HG03521 (cell line): ENCODE measurements around the gene CHST6.
"Not testable (repeated sequence)": the region's sequence is repeated elsewhere in the genome, so short reads cannot be mapped to it uniquely, and the experiment has no call there.

Source experiments
- ATAC-seq: cut with Tn5 transposase; IDR thresholded peaks from one replicate; pipeline ENCODE4 v1.9.1; 2021; ENCODE audit warnings: mild to moderate bottlenecking, moderate library complexity; ENCODE audit not compliant: unreplicated experiment

The CHST6 gene

DNA sequence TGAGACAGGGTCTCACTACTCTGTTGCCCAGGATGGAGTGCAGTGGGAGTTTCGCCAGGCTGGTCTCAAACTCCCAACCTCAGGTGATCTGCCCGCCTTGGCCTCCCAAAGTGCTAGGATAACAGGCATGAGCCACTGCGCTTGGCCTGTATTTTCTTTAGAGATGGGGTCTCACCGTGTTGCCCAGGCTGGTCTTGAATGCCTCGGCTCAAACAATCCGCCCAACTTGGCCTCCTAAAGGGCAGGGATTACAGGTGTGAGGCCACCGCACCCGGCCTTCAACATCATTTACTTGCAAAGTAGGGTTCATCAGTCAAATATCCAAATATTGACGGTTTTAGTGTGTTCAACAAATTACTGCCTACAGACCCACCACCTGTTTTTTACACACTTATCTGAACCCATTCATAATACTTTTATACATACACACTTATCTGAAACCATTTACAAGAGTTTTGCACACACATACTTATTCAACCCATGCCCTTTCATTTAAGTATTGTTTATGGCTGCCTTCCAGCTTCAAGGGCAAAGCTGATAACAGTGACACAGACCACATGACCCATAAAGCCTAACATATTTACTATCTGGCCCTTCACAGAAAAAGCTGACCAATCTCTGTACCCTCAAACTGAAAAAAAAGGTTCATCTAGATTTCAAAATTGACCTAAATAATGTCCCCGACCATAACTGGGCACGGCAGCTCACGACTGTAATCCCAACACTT lies 42.6 kb downstream of the CHST6 start:
- no peak for ATAC-seq

DNA sequence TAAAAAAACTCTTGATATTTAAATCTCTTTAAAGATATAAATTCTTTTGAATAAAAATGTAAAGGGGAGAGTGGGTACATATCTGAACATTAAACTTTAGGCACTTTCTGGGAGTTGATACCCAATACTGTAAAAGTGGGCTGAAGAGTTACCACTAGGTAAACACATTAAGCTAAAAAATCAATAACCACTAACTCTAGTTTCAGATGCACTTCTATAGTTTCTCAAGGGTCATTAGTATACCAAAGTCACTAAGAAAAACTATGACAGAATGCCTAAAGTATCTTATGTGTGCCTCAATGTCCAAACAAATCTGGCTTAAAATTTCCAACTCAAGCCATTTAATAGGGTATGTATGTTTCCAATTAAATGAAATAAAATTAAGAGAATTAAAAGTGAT lies 48.8 kb downstream of the CHST6 start:
- ATAC-seq: no peak

DNA sequence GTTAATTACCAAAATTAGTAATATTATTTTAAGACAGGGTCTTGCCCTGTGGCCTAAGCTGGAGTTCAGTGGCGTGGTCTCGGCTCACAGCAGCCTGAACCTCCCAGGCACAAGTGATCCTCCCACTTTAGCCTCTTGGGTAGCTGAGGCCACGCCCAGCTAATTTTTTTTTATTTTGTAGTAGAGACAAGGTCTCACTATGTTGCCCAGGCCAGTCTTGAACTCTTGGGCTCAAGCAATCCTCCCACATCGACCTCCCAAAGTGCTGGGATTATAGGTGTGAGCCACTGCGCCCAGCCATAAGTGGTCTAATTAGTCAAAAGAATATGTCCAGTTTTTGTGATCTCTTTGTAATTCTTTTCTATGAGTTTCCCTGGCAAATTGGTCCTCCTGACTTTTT lies 49.9 kb downstream of the CHST6 start:
- ATAC-seq: no peak

DNA sequence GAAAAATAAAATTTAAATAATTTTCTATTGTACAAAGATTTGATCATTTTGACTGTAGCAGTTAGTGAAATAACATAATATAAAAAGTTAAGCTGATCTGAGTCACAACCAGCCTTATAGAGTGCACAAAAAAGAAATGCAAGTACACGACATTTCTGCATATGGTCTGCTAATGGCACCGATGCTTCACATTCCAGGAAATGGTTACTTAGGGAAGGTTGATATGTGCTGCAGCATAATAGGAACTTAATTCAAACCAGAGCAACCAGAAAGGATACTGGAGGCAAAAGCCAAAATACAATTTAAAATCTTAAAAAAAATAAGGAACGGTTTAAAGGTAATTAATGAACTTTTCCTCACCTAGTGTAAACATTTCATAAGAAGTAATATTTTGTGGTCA lies 51.9 kb downstream of the CHST6 start:
- no peak for ATAC-seq

DNA sequence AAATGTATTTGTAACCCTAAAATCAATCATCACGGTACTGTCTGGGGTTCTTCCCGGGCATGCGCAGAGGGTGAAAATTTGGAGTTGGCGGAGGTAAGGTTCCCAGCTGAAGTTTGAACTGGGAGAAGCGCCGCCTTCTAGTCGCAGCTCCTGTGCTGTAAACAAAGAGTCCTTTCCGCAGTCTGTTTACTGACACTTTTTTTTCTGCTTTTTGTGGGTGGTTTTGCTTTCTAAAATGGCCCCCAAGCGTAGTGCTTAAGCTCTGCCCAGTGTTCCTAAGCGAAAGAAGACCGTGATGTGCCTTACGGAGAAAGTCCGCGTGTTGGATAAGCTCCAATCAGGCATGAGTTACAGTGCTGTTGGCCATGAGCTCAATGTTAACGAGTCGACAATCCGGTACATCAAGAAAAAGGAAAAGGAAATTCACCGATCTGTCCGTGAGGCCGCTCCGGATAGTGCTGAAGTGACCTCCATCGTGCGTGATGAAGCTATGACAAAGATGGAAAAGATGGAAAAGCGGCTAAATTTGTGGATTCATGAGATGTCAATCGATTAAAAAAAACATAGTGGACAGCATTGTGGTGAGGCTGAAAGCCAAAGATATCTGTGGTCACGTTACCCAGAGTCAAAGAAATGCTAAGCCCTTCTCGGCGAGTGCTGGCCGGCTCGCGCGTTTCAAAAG lies 61.4 kb downstream of the CHST6 start:
- ATAC-seq: peak; percentile 59

DNA sequence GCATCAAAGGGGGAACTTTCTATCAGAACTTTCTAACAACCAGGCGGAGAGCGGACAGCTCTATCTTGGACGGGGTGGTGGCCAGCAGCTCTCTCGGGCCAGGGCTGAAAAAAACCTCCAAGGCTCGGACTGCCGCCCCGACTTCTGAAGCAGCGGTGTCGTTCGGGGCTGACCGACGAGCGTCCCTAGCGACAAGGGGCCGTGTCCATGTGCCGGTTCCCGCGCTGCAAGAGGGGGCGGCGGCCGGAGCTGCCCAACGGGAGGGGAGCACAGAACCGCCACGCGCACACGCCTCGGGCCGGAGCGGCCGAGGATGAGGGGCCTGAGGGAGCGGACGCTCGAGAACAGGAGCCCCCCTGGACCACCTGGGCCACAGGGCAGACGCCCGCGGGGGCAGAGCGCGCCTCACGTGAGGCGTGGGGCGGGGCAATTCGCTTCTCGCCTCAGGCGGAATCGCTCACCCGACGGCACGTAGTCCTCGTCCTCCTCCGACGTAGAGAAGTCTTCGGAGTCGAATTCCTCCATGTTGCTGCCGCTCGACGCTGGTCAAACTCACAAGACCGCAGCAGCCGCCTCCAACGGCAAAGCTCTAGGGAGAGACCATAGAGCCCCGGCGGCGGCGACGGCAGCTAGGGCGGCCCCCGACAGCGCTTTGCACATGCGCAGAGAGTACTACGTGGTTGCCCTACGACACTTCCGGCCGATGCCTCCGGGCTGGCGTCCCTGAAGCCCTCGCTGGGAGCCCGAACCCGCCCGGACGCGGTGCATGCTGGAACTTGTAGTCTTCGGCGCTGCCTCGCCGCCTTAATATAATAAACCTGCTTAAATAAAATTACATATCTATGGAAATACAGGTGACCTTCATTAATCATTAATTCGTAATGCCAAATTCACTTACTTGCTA lies 62.2 kb downstream of the CHST6 start, which contains the start of gene CFDP1:
Gene CFDP1, minus strand, starts transcription at position 676 of the 904 bp plus-strand sequence. Its CDS starts 151 bp downstream, at position 525.
- ATAC-seq: peak; percentile 93

DNA sequence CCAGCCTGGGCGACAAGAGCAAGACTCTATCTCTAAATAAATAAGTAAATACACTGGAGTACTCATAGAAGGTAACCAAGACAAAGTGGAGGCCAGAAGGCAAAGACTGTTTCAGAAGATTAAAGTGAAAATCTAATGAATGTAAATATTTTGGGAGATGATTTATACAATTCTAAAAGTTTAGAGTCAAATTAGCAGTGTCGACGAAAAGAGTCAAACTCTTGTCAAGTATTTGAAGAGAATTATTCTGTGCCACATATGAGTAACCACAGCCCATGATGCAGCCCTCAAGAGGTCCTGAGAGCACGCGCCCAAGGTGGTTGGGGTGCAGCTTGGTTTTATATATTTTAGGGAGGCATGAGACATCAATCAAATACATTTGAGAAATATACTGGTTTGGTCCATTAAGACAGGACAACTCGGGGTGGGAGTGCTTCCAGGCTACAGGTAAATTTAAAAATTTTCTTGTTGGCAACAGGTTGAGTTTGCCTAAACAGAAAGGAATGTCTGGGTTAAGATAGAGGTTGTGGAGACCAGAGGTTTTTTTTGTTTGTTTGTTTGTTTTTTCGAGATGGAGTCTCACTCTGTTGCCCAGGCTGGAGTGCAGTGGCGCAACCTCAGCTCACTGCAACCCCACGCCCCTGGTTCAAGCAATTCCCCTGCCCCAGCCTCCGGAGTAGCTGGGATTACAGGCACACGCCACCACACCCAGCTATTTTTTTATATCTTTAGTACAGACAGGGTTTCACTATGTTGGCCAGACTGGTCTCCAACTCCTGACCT lies 65.4 kb downstream of the CHST6 start:
- no peak for ATAC-seq

DNA sequence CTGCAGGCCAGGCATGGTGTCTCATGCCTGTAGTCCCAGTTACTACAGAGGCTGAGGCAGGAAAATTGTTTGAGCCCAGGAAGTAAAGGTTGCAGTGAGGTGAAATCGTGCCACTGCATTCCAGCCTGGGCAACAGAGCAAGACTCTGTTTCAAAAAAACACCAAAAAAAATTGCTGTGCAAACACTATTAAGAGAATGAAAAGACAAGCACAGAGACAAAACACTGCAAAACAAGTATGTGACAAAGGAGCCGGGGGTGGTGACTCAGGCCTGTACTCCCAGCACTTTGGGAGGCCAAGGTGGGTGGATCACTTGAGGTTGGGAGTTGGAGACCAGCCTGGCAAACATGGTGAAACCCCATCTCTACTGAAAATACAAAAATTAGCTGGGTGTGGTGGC lies 68.7 kb downstream of the CHST6 start:
- not testable (repeated sequence) for ATAC-seq

DNA sequence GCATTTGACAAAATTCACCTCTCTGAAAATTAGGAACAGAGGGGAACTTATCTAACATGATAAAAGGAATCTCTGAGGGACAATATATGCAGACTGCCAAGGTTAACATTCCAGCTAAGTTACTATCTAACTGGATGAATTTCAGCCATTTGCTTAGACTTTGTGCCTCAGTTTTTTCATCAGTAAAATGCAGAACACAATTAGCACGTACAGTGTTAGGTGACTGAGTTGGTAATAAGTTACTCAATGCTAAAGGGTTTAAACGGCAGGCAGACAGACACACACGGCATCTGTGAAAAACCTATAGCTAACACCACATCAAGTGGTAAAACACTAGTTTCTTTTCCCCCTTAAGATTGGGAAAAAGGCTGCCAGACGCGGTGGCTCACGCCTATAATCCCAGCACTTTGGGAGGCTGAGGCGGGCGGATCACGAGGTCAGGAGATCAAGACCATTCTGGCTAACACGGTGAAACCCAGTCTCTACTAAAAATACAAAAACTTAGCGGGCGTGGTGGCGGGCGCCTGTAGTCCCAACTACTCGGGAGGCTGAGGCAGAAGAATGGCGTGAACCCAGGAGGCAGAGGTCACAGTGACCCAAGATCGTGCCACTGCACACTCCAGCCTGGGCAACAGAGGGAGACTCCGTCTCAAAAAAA lies 71.0 kb downstream of the CHST6 start:
- ATAC-seq: not testable (repeated sequence)

DNA sequence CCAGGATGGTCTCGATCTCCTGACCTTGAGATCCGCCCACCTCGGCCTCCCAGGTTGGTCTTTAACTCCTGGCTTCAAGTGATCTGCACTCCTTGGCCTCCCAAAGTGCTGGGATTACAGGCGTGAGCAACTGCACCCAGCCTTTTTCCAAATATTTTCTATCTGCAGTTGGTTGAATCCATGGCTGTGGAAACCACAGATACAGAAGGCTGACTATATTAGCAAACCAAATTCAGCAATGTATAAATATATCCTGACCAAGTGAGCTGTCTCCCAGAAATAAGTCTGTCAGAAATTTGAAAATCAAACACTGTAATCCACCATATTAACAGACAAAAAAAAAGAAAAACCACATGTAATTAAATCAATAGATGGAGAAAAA lies 71.5 kb downstream of the CHST6 start:
- no peak for ATAC-seq
